NCI-H748 (cell line): ENCODE results near the gene TACC2.

Experiments used
- DNase-seq: peaks from one replicate; lab custom pipeline; 2025; ENCODE audit not compliant: unreplicated experiment; lab: John Stamatoyannopoulos, UW

The TACC2 gene

GRCh38 chr10:122210481-122211265 lies 221.7 kb downstream of the TACC2 start:
- no peak for DNase-seq

DNA sequence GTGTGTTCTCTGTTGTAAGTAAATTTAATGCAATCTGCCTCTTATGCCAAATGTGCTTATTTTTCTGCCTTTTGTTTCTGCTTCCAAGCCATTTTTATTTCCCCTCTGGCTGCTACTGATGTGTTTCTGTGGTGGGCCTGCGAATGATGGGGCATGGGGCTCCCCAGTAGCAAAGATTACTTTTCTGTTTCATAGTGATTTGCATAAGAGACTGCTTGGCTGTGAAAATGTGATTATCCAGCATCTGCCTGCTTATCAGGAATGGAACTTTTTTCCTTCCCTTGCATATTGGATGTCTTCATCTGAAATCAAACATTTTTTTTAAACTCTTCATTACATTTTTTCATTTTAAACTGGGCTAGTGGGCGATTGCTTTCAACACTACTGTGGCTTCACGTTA lies 224.4 kb downstream of the TACC2 start:
- DNase-seq, result no peak

- DNase-seq, result no peak
Measured at GRCh38 chr10:122213766-122214165, 224.8 kb downstream of the TACC2 start.

DNA sequence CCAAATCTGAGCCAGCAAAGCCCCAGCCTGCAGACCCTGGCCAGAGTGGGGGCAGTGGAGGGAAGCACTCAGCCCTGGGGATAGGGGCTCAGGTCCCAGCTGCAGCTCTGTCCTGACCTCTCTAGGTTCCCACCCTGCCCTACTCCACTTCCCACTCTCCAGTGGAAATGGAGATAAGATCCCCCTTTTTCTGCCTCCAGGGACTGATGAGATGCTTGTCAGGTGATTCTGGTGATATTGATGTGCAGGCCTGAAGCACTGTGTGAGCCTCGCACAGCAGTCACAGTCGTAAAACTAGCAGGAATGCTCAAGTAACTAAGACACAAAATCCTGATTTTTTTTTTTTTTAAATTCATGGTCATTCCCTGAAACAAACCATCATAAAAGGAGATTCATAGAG lies 227.1 kb downstream of the TACC2 start:
- no peak for DNase-seq

- no peak for DNase-seq
Measured at GRCh38 chr10:122219340-122219739, 230.4 kb downstream of the TACC2 start.

- no peak for DNase-seq
Measured at GRCh38 chr10:122220736-122221135, 231.8 kb downstream of the TACC2 start.

DNA sequence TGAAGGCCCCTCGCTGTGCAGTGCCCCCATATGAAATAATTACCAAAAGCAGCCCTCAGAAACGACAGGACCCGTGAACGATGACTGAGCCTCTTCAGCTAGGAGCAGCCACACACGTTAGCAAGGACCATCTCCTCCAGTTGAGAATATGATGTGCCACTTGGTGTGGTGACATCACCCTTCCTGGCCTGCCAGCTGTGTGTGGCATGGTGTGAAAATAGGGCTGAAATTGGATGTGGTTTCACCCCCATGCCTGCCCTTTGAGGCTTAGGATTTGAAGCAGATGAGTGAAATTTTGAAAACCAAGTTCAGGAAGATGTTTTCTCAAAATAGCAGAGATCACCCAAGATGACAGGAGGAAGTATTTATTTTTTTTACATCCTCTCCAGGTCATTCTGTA lies 233.0 kb downstream of the TACC2 start:
- no peak for DNase-seq

DNA sequence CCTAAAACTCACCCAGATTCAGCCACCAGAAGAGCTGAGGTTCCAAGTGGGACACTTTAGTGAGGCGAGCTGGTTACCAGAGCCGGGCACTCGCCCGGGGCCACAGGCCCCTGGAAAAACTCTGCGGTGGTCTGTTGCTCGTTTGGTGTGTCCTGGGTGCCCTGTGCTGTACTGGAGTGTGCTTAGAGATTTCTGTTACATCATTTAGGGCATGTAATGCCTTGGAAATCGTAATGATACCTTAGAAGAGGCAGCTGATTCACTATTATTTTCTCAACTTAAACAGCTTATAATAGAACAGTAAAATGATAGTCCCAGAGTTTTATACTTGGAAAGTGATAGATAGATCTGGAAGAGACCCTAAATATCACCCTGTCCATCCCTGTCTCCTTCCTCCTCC lies 233.7 kb downstream of the TACC2 start:
- DNase-seq, result no peak

- DNase-seq, result no peak
Measured at GRCh38 chr10:122224159-122224558, 235.2 kb downstream of the TACC2 start.

DNA sequence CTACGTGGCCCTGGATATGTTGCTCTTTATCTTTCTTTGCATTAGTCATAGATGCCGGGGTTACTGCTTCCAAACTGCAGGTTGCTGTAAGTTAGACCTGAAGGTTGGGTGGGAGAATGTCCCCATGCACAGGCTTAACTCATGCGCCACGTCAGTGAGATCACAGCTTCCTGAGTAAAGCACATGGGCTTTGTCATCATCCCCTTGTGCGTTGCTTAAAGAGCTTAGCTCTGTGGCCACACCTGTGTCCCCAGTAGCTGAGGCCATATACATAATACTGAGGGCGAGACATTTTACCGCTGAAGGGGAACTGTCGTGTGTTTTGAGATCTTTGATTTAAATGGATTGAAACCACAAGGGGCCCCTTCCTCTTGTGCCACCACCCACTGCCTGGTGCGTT lies 236.4 kb downstream of the TACC2 start:
- no peak for DNase-seq

DNA sequence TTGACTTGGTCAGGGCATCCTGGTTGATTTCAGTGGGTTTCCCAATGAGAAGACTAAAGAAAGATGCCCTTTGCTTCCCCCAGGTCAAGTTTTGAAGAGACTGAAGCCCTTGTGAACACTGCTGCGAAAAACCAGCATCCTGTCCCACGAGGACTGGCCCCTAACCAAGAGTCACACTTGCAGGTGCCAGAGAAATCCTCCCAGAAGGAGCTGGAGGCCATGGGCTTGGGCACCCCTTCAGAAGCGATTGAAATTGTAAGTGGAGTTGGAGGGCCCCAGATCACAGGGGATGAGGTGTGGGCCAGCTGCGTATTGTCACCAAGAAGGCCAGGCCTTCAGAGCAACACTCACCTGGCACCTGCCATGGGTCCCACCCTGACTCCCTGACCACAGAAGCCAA lies 238.8 kb downstream of the TACC2 start:
- DNase-seq, result no peak

DNA sequence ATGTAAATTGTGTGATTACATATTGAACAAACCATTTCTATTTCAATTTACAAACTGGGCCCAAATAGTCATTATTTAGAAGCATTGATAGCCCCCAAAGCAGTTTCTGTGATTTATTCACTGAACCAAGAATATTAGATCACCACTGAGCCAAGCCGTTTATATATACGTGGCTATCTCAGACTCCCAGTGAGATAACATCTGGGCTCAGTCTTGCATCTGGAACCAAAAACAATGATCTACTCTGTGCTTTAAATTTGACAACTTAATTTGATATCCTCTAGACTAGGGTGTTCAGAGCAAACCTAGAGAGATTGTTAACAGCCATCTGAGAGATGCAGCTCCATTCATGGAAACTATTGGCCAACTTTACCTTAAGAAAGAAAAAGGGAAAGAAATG lies 240.7 kb downstream of the TACC2 start:
- no peak for DNase-seq

- no peak for DNase-seq
Measured at GRCh38 chr10:122230222-122230621, 241.3 kb downstream of the TACC2 start.

DNA sequence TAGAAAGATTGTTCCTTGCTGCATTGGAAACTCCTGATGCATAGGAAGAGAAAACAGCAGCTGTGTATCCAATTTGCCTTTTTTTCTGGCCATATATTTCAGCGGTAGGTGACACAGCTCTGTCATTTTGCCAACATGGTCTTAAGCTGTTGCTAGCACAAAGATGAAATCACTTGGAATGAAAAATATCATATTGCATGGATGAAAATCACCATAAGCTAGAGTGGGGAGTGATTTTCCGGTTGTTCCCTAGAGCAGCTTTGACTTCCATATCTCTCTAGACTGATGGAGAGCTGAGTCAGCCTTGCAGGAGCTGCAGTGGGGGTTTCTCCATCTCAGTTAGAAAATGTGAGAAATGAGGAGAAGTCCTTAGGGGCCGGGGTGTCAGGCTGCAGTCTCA lies 243.8 kb downstream of the TACC2 start:
- no peak for DNase-seq

DNA sequence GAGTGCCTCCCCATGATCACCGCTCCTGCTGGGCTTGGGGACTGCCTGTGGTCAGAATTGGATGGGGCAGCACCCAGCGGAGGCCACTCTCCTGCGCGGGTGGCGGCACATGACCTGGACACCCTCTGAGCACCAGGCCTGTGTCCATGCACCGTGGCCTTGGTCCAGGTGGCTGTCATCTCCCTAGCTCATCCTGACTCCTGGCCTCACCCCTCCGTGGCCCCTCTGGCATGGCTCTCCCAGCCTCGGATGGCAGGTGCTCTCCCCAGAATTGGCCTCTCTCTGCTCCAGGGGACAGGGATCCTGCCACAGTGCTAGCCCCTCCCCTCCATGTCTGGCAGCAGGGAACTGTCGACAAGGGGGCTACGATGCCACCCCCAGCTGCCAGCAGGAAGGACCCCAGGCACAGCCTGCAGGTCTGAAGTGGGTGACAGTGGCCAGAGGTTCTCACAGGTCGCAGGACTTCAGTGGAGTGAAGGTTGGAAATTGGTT lies 244.9 kb downstream of the TACC2 start:
- no peak for DNase-seq

GRCh38 chr10:122234416-122234815 lies 245.5 kb downstream of the TACC2 start:
- peak; percentile 68 for DNase-seq

GRCh38 chr10:122236690-122237306 lies 247.8 kb downstream of the TACC2 start:
- peak; percentile 54 for DNase-seq

DNA sequence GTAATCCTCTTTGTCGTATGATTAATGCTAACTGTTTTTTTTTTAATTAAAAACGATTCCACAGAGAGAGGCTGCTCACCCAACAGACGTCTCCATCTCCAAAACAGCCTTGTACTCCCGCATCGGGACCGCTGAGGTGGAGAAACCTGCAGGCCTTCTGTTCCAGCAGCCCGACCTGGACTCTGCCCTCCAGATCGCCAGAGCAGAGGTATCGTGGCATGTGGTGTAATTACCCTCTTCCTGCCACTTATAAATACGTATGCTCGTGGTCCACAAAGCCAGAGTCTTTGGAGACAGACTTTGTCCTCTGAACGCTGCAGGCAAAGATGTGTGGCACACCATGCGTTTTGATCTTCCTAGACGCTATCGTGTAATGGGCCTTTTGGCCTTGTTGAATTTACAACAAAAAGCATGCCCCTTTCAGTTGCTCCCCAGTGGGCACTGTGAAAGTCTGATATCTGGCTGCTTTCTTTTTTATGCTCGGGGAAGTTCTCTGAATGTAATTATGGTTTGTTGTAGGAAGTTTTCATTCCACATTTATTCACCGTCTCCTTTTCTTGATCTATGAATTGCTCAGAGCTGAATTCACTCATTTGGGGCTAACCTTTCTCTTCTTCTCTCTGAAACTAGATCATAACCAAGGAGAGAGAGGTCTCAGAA lies 248.5 kb downstream of the TACC2 start:
- peak; percentile 8 for DNase-seq

DNA sequence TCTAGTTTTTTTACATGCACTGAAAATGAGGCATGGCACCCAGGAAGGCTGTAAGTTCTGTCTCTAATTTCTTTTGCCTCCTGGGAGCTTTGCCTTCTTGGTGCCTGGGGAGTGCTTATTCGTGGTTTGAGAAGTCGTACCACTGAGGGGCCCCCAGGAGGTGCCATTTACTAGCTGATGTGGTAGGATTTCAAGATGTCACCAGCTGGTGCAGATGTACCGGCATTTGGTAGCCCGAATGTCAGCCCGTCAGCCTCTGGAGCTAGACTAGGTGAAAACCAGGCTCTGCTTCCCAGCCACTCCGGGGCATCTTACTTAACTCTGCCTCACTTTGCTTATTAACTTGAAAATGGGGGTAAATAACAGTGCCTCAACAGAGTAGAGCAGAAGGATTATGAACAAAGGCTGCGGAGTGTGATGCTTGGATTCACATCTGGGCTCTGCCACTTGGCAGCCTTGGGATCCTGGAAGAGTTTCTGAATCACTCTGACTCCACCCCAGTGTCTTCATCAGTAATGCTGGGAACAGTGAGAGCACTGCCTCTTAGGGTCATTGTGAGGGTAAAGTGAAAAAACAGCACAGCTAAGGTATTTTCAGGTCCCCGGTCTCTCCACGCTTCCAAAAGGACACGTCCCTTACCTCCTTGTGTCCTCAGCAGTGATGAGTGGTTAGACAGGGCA lies 250.8 kb downstream of the TACC2 start:
- DNase-seq, result no peak

DNA sequence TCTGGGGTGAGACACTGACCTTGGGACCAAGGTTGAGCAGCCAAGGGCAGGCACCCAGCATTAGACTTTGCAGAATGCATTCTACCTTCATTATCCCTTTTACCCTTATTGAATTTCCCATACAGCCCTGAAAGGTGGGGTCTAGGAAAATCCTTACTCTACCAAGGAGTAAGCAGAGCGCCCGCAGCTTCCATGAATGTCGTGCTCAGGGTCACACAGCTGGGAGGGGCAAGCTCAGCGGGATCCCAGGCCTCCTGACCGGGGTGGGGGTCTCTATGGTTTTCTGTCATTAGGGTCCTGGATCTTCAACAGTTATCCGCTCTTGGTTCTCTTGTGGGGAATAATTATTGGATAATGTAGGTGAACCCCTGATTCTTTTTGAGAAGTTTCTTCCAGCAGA lies 251.4 kb downstream of the TACC2 start:
- no peak for DNase-seq

- DNase-seq, result no peak
Measured at GRCh38 chr10:122241836-122242235, 252.9 kb downstream of the TACC2 start.

GRCh38 chr10:122243550-122243949 lies 254.6 kb downstream of the TACC2 start:
- DNase-seq, result no peak
